ENCODE measurements around the gene IFNW1.
"Not testable (repeated sequence)": the region's sequence is repeated elsewhere in the genome, so short reads cannot be mapped to it uniquely, and the experiment has no call there.

Gene IFNW1

GRCh38 chr9:21141427-21141882, at the start of gene IFNW1:
Gene IFNW1 (minus strand): TSS chr9:21141832. CDS start chr9:21141570, 262 bp downstream.
- no peak for DNase-seq (ENCODE audit: low spot score)

DNA sequence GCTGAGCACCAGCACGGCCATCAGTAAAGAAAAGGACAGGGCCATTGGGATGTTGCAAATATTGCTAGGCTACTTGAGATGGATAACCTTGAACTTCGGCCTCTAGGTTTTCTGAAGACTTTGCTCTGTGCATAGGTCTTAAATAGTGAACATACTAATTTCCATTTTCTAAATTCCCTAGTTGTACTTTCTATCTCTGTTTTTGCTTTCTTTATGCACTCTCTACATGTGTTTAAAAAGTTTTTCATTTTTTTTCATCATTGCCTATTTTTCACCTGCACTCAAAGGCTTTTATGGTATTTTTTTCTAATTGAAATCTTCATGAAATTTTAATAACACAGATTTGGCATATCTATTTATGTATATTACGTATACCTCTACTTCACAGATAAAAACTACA, 45.9 kb upstream of the IFNW1 start, which contains the start of gene IFNA4:
Gene IFNA4 (minus strand): TSS at position 101 of the 400 bp plus-strand sequence. CDS start 56 bp downstream, at position 45.
- DNase-seq (ENCODE audit: low spot score): not testable (repeated sequence)

DNA sequence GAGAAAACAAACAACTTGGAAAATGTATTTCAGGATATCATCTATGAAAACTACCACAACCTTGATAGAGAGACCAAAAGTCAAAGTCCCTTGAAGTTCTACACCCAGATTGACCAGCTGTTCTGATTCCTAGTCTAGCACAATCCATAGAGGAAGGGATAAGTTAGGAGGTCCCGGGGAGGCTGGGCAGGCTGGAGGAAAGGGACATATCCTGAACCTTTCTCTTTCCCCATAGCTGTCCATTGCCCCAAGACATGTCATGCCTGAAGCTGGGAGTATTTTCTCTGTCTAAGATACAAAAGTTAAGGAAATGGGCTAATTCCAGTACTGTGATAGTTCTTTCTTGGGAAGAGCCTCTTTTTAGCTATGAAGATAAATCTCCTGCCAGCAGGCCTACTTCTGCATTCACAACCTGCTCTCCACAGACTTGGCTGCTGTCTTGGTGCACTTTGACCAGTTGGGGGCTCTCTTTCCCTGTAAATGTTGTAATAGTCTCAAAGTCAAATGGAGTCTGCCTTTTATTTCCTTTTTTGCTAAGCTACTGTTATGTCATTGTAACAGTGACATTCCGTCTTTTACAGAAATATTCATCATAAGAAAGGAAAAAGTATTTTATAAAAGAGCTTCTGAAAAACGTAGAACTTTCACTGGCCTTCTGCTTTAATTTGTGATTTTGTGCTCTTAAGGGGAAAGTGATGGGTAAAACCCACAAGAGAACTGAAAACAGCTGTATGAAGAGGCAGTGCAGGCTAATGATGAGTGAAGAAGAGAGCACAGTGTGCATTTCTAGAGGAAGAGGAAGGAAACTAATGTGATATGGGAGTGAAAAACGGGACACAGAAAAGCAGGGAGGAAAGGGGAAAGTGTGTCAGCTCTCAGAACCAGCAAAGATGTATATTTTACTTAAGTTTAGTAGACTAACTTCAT, 41.4 kb upstream of the IFNW1 start:
- not testable (repeated sequence) for DNase-seq (ENCODE audit: low spot score)

- no peak for DNase-seq (ENCODE audit: low spot score)
Measured at GRCh38 chr9:21174671-21175070, 33.0 kb upstream of the IFNW1 start.

DNA sequence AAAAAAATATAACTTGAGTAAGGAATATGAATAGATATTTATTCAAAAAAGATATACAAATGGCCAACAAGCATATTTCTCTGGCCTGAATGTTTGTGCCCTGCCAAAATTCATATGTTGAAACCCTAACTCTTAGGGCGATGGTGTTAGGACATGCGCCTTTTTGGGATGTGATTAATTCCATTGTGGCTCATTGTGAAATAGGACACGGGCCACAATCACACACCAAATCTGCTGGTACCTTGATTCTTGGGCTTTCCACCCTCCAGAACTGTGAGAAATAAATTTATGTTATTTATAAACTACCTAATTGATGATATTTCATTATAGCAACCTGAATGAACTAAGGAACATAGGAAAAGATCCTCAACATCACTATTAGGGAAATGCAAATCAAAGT, 30.5 kb upstream of the IFNW1 start:
- DNase-seq (ENCODE audit: low spot score): no peak

DNA sequence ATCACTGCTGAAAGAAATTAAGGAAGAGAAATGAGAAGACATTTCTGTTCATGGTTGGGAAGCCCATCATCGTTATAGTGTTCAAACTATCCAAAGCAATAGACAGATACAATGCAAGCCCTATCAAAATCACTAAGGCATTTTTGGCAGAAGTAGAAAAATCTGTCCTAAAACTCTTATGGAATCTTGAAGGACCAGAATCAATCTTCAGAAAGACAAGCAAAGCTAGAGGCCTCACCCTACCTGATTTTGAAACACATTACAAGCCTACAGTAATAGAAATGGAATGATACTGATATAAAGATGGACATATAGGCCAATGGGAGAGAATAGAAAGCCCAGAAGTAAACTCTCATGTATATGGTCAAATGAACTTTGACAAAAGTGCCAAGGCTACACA, 29.7 kb upstream of the IFNW1 start:
- no peak for DNase-seq (ENCODE audit: low spot score)

DNA sequence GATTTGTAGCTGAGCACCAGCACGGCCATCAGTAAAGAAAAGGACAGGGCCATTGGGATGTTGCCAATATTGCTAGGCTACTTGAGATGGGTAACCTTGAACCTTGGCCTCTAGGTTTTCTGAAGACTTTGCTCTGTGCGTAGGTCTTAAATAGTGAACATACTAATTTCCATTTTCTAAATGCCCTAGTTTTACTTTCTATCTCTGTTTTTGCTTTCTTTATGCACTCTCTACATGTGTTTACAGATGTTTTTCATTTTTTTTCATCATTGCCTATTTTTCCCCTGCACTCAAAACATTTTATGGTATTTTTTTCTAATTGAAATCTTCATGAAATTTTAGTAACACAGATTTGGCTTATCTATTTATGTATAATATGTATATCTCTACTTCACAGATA, 24.9 kb upstream of the IFNW1 start, which contains the start of gene IFNA21:
Gene IFNA21 (minus strand): TSS at position 101 of the 400 bp plus-strand sequence. CDS start 48 bp downstream, at position 53.
- not testable (repeated sequence) for DNase-seq (ENCODE audit: low spot score)

DNA sequence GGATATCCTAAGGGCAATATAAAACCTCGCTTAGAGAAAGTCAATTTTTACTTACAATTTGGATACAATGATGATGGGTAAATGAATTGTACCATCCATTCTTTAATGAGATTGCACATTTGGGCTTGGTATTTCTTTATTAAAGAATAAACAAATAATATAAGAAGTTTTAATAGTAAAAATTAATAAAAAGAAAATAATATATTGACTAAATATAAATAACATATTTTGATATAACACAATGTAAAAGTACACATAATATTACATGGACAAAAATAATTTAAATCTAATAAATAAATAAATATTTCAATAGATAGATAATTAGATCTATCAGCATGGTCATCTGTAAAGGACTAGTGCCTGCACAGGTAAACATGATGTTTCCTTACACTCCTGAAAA, 23.9 kb upstream of the IFNW1 start:
- DNase-seq (ENCODE audit: low spot score): no peak

GRCh38 chr9:21160178-21160577, 18.5 kb upstream of the IFNW1 start:
- no peak for DNase-seq (ENCODE audit: low spot score)

DNA sequence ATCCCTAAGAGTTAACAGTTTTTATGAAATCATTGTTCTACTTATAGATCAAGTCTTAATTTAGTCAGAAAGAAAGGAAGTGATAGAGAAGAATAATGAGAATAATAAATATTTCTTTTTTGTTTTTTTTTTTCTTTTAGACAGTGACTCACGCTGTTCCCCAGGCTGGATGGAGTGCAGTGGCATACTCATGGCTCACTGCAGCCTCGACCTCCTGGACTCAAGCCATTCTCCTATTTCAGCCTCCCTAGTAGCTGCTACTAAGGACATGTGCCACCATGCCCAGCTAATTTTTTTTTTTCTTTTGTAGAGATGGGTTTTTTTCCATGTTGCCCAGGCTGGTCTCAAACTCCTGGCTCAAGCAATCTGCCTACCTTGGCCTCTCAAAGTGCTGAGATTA, 13.9 kb upstream of the IFNW1 start:
- no peak for DNase-seq (ENCODE audit: low spot score)

DNA sequence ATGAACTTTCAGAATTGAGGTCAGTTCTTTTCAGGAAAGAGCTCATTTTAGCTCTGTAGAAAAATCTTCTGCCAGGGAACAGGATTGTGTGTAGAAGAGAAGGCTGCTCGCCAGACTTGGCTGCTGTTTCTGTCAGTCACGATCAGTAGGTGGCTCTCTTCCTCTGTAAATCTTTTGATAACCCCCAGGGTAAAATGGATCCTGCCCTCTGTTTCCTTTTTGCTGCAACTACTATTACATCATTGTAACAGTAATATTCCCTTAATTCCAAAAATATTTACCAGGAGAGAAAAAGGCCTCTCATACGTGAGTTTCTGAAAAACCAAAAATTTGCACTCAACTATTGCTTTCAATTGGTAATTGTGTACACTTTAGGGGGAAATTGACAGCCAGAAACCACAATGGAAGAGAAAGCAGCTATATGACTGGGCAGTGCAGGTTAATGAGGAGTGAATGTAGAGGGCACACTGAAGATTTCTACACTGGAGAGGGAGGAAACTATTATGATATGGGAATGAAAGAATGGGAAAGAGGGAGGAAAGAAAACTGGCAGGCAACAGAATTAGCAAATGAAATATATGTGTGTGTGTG, 12.5 kb upstream of the IFNW1 start:
- DNase-seq (ENCODE audit: low spot score): peak; percentile 5

GRCh38 chr9:21153336-21154017, 11.8 kb upstream of the IFNW1 start:
- DNase-seq (ENCODE audit: low spot score): peak; percentile 0

GRCh38 chr9:21144603-21145002, 3.0 kb upstream of the IFNW1 start:
- DNase-seq (ENCODE audit: low spot score): no peak

DNA sequence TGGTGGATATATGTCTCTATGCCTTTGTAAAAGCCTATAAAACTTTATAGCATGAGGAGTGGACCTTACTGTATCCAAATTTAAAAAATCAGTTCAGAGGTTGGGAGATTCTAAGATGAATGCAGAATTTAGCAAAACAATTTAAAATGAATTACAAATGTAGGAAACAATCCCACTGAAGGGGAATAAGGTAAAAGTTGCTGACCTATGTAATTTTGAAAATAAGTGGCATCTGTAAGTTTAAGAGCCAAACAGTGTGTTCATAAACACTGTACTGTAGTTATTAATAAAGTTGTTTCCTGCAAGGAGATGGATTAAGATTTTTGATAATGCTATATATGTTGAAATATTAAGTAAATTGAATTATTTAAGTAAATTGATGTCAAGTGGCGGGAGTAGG, 4.6 kb downstream of the IFNW1 start:
- no peak for DNase-seq (ENCODE audit: low spot score)

DNA sequence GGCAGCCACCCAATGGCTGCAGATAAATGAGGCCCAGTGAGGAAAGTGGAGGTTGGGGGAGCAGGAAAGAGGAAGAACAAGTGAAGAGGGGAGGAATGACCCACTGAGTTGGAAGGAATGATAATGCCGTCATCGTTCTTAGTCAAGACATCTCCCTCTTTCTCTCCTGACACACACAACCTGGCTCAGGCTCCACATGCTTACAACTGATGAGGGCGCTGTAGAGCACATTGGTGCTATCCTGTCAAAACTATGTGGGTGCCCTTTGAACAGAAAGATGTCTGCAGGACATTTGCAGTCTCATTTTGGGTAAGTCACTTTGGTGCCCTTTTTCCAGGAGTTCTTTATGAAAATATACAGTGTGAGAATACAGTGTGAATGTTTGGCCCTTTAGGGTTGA, 5.9 kb downstream of the IFNW1 start:
- DNase-seq (ENCODE audit: low spot score): no peak

DNA sequence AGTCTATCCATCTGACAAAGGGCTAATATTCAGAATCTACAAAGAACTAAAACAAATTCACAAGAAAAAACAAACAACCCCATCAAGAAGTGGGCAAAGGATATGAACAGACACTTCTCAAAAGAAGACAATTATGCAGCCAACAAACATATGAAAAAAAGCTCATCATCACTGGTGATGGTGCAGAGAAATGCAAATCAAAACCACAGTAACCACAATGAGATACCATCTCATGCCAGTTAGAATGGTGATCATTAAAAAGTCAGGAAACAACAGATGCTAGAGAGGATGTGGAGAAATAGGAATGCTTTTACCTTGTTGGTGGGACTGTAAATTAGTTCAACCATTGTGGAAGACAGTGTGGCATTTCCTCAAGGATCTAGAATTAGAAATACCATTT, 13.4 kb downstream of the IFNW1 start:
- DNase-seq (ENCODE audit: low spot score): not testable (repeated sequence)

GRCh38 chr9:21121595-21122251, 19.9 kb downstream of the IFNW1 start:
- DNase-seq (ENCODE audit: low spot score): no peak

DNA sequence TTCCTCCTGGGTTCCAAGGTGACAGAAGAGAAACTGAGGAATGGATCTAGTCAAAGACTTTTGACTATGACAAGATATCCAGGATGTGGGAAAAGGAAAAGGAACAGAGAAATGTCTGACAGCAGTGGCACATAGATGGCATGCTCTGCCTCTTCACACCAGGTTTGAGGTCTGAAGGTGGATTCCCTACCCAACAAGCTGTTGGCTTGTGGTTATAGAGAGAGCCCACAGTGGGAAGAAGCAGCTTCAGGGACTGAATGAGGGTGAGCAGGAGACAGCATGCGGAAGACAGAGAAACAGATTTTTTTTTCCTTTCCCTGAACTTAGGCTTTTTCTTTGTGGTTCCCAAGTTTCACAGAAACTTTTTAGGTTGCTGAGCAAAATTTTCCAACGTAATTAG, 20.6 kb downstream of the IFNW1 start:
- DNase-seq (ENCODE audit: low spot score): no peak

- no peak for DNase-seq (ENCODE audit: low spot score)
Measured at GRCh38 chr9:21119093-21119770, 22.4 kb downstream of the IFNW1 start.

DNA sequence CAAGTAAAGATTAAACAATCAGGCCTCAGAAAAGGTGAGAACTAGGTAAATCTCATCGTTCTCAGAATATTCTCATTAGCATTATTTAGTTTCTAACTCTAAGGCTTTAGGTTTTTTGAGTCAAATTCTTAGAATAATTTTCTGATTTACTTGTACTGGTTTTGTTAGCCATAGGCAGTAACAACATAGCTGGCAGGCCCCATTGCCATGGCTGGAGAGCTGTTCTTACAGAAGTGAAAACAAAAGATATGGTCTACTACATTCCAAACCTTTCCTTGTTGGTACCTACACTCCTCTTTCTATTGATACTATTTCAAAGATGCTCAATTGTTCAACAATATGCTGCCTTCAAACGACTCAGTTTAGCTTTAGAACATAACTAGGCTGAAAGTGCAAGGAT, 27.3 kb downstream of the IFNW1 start:
- no peak for DNase-seq (ENCODE audit: low spot score)

Data from putamen (tissue), 1 donor.